Measurements from ENCODE around the gene BMPER.

Gene BMPER

GRCh38 chr7:33923440-33924229 lies 18.3 kb downstream of the BMPER start:
- DNase-seq (ENCODE audit: low spot score), result no peak

- DNase-seq (ENCODE audit: low spot score), result no peak
Measured at GRCh38 chr7:33926535-33926934, 21.2 kb downstream of the BMPER start.

- no peak for DNase-seq (ENCODE audit: low spot score)
Measured at GRCh38 chr7:33928986-33929385, 23.6 kb downstream of the BMPER start.

GRCh38 chr7:33932221-33932620 lies 26.9 kb downstream of the BMPER start:
- DNase-seq (ENCODE audit: low spot score), result no peak

- DNase-seq (ENCODE audit: low spot score), result peak; percentile 53
Measured at GRCh38 chr7:33932832-33933468, 27.6 kb downstream of the BMPER start.

- no peak for DNase-seq (ENCODE audit: low spot score)
Measured at GRCh38 chr7:33933611-33934281, 28.4 kb downstream of the BMPER start.

GRCh38 chr7:33934391-33934790 lies 29.1 kb downstream of the BMPER start:
- DNase-seq (ENCODE audit: low spot score), result no peak

GRCh38 chr7:33936503-33936902 lies 31.2 kb downstream of the BMPER start:
- no peak for DNase-seq (ENCODE audit: low spot score)

- no peak for DNase-seq (ENCODE audit: low spot score)
Measured at GRCh38 chr7:33937871-33938270, 32.5 kb downstream of the BMPER start.

GRCh38 chr7:33939121-33939520 lies 33.8 kb downstream of the BMPER start:
- DNase-seq (ENCODE audit: low spot score), result no peak

- no peak for DNase-seq (ENCODE audit: low spot score)
Measured at GRCh38 chr7:33940503-33940902, 35.2 kb downstream of the BMPER start.

- no peak for DNase-seq (ENCODE audit: low spot score)
Measured at GRCh38 chr7:33941418-33941817, 36.1 kb downstream of the BMPER start.

GRCh38 chr7:33946094-33946699 lies 40.9 kb downstream of the BMPER start:
- DNase-seq (ENCODE audit: low spot score), result no peak

GRCh38 chr7:33950047-33950714 lies 44.8 kb downstream of the BMPER start:
- DNase-seq (ENCODE audit: low spot score), result no peak

- no peak for DNase-seq (ENCODE audit: low spot score)
Measured at GRCh38 chr7:33952824-33953223, 47.5 kb downstream of the BMPER start.

- no peak for DNase-seq (ENCODE audit: low spot score)
Measured at GRCh38 chr7:33958104-33958503, 52.8 kb downstream of the BMPER start.

GRCh38 chr7:33959676-33960075 lies 54.3 kb downstream of the BMPER start:
- DNase-seq (ENCODE audit: low spot score), result no peak

- no peak for DNase-seq (ENCODE audit: low spot score)
Measured at GRCh38 chr7:33961948-33962347, 56.6 kb downstream of the BMPER start.

- DNase-seq (ENCODE audit: low spot score), result no peak
Measured at GRCh38 chr7:33964417-33965182, 59.3 kb downstream of the BMPER start.

- DNase-seq (ENCODE audit: low spot score), result no peak
Measured at GRCh38 chr7:33965183-33965744, 59.9 kb downstream of the BMPER start.

- no peak for DNase-seq (ENCODE audit: low spot score)
Measured at GRCh38 chr7:33968591-33968990, 63.3 kb downstream of the BMPER start.

Measured in hematopoietic multipotent progenitor cell treated with erythropoietin and hydrocortisone succinate and interleukin-3 and kit ligand, for 15 days (in vitro differentiated cells).